WTC11 (cell line): Measurements from ENCODE around the gene ITSN1. TPM values are rescaled to one million over a fixed set of nuclear protein-coding genes. Genes with fewer than 3 reads are reported as not detected.

Source experiments
- ATAC-seq: fragments of 200-7000 bp; cut with Tn5 transposase; 2 replicates; pipeline ENCODE4 v1.10.0; 2021; ENCODE audit warnings: mild to moderate bottlenecking, moderate library complexity
- CTCF ChIA-PET: fragments of 300-600 bp; sonication (Branson Sonifier 250); formaldehyde crosslinking; loops from one replicate; lab custom pipeline; 2021; ENCODE audit warnings: antibody characterized with exemption; lab: Charles Lee
- POLR2A ChIA-PET: fragments of 350-600 bp; sonication (Branson Sonifier 250); formaldehyde crosslinking; loops from one replicate; lab custom pipeline; 2021; ENCODE audit warnings: antibody characterized with exemption; lab: Charles Lee
- DNase-seq: peaks from one replicate; pipeline ENCODE4 v3.0.0; 2021; ENCODE audit warnings: low spot score
- H3K27ac Mint-ChIP-seq: 2 replicates; pipeline ENCODE4 v1.8.0; 2021; ENCODE audit warnings: mixed read lengths
- H3K27me3 Mint-ChIP-seq: 2 replicates; pipeline ENCODE4 v1.8.0; 2021; ENCODE audit warnings: low read depth, mild to moderate bottlenecking, moderate library complexity, mixed read lengths
- H3K36me3 Mint-ChIP-seq: 2 replicates; pipeline ENCODE4 v1.8.0; 2021; ENCODE audit warnings: mixed read lengths
- H3K4me1 Mint-ChIP-seq: 2 replicates; pipeline ENCODE4 v1.8.0; 2022; ENCODE audit warnings: mixed read lengths
- H3K4me3 Mint-ChIP-seq: 2 replicates; pipeline ENCODE4 v1.8.0; 2021; ENCODE audit warnings: mild to moderate bottlenecking, moderate library complexity, mixed read lengths
- H3K9me3 Mint-ChIP-seq: 2 replicates; pipeline ENCODE4 v1.8.0; 2021; ENCODE audit warnings: mixed read lengths
- AR ChIP-seq: fragments of 250-450 bp; sonication (Bioruptor Pico); IDR thresholded peaks from 2 replicates; pipeline ENCODE4 v1.9.0; 2021; ENCODE audit warnings: mild to moderate bottlenecking
- ATF2 ChIP-seq: sonication (generic); formaldehyde crosslinking; IDR thresholded peaks from 2 replicates; pipeline ENCODE4 v1.8.1; 2022; ENCODE audit warnings: low read depth, missing genetic modification reagents, borderline replicate concordance
- E2F4 ChIP-seq: sonication (generic); formaldehyde crosslinking; IDR thresholded peaks from 2 replicates; pipeline ENCODE4 v1.8.1; 2022; ENCODE audit warnings: low read depth, mild to moderate bottlenecking, moderate library complexity, missing genetic modification reagents, borderline replicate concordance
- ERG ChIP-seq: fragments of 250-450 bp; sonication (Bioruptor Pico); IDR thresholded peaks from 2 replicates; pipeline ENCODE4 v1.8.0; 2021; ENCODE audit warnings: mild to moderate bottlenecking
- ESRRA ChIP-seq: sonication (generic); formaldehyde crosslinking; IDR thresholded peaks from 2 replicates; pipeline ENCODE4 v1.8.1; 2022; ENCODE audit warnings: mild to moderate bottlenecking, missing genetic modification reagents, borderline replicate concordance
- ETV6 ChIP-seq: sonication (generic); formaldehyde crosslinking; IDR thresholded peaks from 2 replicates; pipeline ENCODE4 v1.8.1; 2022; ENCODE audit warnings: mild to moderate bottlenecking, missing genetic modification reagents
- GRHL2 ChIP-seq: fragments of 250-450 bp; sonication (Bioruptor Pico); IDR thresholded peaks from 2 replicates; pipeline ENCODE4 v1.8.0; 2022; ENCODE audit warnings: mild to moderate bottlenecking, moderate library complexity; ENCODE audit not compliant: insufficient replicate concordance, severe bottlenecking
- IRF2 ChIP-seq: sonication (generic); formaldehyde crosslinking; IDR thresholded peaks from 2 replicates; pipeline ENCODE4 v1.8.0; 2022; ENCODE audit warnings: low read depth, missing genetic modification reagents, borderline replicate concordance
- JAZF1 ChIP-seq: fragments of 250-450 bp; sonication (Bioruptor Pico); IDR thresholded peaks from 2 replicates; pipeline ENCODE4 v1.9.0; 2021; ENCODE audit warnings: moderate library complexity, mild to moderate bottlenecking, inconsistent platforms
- JUN ChIP-seq: sonication (generic); formaldehyde crosslinking; IDR thresholded peaks from 2 replicates; pipeline ENCODE4 v1.8.0; 2023; ENCODE audit warnings: mild to moderate bottlenecking, missing genetic modification reagents
- KAT7 ChIP-seq: sonication (generic); formaldehyde crosslinking; IDR thresholded peaks from 2 replicates; pipeline ENCODE4 v1.8.1; 2023; ENCODE audit warnings: missing genetic modification reagents, mild to moderate bottlenecking, borderline replicate concordance
- MYBL2 ChIP-seq: sonication (generic); formaldehyde crosslinking; IDR thresholded peaks from 2 replicates; pipeline ENCODE4 v1.8.1; 2023; ENCODE audit warnings: mild to moderate bottlenecking, moderate library complexity, missing genetic modification reagents
- NR1H2 ChIP-seq: sonication (generic); formaldehyde crosslinking; IDR thresholded peaks from 2 replicates; pipeline ENCODE4 v1.9.0; 2021; ENCODE audit warnings: mild to moderate bottlenecking, moderate library complexity, missing genetic modification reagents
- ZNF423 ChIP-seq: fragments of 250-450 bp; sonication (Bioruptor Pico); IDR thresholded peaks from 2 replicates; pipeline ENCODE4 v2.1.2; 2022; ENCODE audit warnings: mild to moderate bottlenecking, moderate library complexity
- ZNF512 ChIP-seq: sonication (generic); formaldehyde crosslinking; IDR thresholded peaks from 2 replicates; pipeline ENCODE4 v1.8.1; 2022; ENCODE audit warnings: missing genetic modification reagents, borderline replicate concordance
- ZSCAN18 ChIP-seq: fragments of 250-450 bp; sonication (Bioruptor Pico); IDR thresholded peaks from 2 replicates; pipeline ENCODE4 v2.1.2; 2022; ENCODE audit warnings: mild to moderate bottlenecking, moderate library complexity
- total RNA-seq: library from RNA; stranded (reverse); gene quantifications from 3 replicates; pipeline ENCODE4 v1.2.3, GENCODE V29; 2021
- TF ChIP-seq, protein P1 (sequence below): sonication (generic); formaldehyde crosslinking; conservative IDR thresholded peaks from 2 replicates; pipeline ENCODE4 v1.8.1; 2022; ENCODE audit warnings: mild to moderate bottlenecking, missing genetic modification reagents
- TF ChIP-seq, protein P2 (sequence below): fragments of 250-450 bp; sonication (Bioruptor Pico); IDR thresholded peaks from 2 replicates; pipeline ENCODE4 v1.9.0; 2021; ENCODE audit warnings: mild to moderate bottlenecking, borderline replicate concordance
- TF ChIP-seq, protein P3 (sequence below): sonication (generic); formaldehyde crosslinking; IDR thresholded peaks from 2 replicates; pipeline ENCODE4 v1.8.1; 2022; ENCODE audit warnings: mild to moderate bottlenecking, moderate library complexity, missing genetic modification reagents

Gene ITSN1
- total RNA-seq, 1 experiment from 2014 or later = 69.6 TPM

- TF ChIP-seq AR (no peak), GRHL2 (CRISPR knock-in tag) (no peak), ESRRA (no peak), KAT7 (CRISPR knock-in tag) (no peak), JUN (no peak), JAZF1 (CRISPR knock-in tag) (no peak)
- TF ChIP-seq, protein P1, sequence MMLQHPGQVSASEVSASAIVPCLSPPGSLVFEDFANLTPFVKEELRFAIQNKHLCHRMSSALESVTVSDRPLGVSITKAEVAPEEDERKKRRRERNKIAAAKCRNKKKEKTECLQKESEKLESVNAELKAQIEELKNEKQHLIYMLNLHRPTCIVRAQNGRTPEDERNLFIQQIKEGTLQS (CRISPR knock-in tag) = no peak
Observed at GRCh38 chr21:33817663-33818451, 175.6 kb downstream of the ITSN1 start (continued).

DNA sequence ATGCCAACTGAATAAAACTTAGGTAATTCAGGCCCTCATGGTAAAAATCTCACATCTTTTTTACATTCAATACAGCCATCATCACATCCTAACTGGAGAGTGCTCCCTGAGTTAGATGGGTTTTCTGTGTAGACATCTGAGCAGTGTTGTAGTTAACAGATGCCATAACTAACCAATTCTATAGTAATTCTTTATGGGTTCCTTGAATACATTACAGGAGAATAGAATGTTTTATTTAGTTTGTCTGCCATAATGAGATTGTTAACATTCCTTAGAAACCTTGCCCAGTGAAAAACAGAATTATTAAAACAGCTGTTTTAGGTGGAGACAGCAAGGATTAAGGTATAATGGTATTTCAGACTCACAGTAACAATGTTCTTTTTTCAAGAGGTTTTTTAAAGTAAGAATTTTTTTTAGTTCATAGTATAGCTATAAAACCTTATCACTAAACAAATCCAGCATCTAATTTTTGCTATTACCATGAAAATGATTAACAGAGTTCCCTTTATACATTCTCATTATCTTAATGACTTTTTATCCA is 178.0 kb downstream of the ITSN1 start:
- Mint-ChIP-seq H3K9me3 (no peaks in the 10 kb centered on the region), H3K4me3 (no peak overlapping the region), H3K27ac (no peak overlapping the region), H3K36me3 (peaks cover 45% of the 10 kb centered on the region), H3K27me3 (no peaks in the 10 kb centered on the region), H3K4me1 (peaks cover 18% of the 10 kb centered on the region)
- ChIA-PET CTCF (no interaction called here), POLR2A (no interaction called here)
- ATAC-seq (no peak), DNase-seq (no peak)
- no peak for TF ChIP-seq ZSCAN18 (CRISPR knock-in tag)
- no peak for TF ChIP-seq NR1H2 (CRISPR knock-in tag)
- no peak for TF ChIP-seq IRF2 (CRISPR knock-in tag)
- TF ChIP-seq ATF2 (CRISPR knock-in tag) = no peak
- no peak for TF ChIP-seq ZNF512 (CRISPR knock-in tag)
- no peak for TF ChIP-seq ERG (CRISPR knock-in tag)
- TF ChIP-seq, protein P2, sequence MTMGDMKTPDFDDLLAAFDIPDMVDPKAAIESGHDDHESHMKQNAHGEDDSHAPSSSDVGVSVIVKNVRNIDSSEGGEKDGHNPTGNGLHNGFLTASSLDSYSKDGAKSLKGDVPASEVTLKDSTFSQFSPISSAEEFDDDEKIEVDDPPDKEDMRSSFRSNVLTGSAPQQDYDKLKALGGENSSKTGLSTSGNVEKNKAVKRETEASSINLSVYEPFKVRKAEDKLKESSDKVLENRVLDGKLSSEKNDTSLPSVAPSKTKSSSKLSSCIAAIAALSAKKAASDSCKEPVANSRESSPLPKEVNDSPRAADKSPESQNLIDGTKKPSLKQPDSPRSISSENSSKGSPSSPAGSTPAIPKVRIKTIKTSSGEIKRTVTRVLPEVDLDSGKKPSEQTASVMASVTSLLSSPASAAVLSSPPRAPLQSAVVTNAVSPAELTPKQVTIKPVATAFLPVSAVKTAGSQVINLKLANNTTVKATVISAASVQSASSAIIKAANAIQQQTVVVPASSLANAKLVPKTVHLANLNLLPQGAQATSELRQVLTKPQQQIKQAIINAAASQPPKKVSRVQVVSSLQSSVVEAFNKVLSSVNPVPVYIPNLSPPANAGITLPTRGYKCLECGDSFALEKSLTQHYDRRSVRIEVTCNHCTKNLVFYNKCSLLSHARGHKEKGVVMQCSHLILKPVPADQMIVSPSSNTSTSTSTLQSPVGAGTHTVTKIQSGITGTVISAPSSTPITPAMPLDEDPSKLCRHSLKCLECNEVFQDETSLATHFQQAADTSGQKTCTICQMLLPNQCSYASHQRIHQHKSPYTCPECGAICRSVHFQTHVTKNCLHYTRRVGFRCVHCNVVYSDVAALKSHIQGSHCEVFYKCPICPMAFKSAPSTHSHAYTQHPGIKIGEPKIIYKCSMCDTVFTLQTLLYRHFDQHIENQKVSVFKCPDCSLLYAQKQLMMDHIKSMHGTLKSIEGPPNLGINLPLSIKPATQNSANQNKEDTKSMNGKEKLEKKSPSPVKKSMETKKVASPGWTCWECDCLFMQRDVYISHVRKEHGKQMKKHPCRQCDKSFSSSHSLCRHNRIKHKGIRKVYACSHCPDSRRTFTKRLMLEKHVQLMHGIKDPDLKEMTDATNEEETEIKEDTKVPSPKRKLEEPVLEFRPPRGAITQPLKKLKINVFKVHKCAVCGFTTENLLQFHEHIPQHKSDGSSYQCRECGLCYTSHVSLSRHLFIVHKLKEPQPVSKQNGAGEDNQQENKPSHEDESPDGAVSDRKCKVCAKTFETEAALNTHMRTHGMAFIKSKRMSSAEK (CRISPR knock-in tag) = no peak
- TF ChIP-seq, protein P3, sequence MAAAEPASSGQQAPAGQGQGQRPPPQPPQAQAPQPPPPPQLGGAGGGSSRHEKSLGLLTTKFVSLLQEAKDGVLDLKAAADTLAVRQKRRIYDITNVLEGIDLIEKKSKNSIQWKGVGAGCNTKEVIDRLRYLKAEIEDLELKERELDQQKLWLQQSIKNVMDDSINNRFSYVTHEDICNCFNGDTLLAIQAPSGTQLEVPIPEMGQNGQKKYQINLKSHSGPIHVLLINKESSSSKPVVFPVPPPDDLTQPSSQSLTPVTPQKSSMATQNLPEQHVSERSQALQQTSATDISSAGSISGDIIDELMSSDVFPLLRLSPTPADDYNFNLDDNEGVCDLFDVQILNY (CRISPR knock-in tag) = no peak
- no peak for TF ChIP-seq ETV6
- TF ChIP-seq E2F4 (CRISPR knock-in tag) = no peak
- no peak for TF ChIP-seq ESRRA
- no peak for TF ChIP-seq ZNF423 (CRISPR knock-in tag)
- no peak for TF ChIP-seq MYBL2 (CRISPR knock-in tag)
